Ishikawa (cell line): Measurements from ENCODE around the gene PBX3.

Experiments
- CEBPB ChIP-seq: IDR thresholded peaks from 2 replicates; pipeline ENCODE4 v1.6.1; 2012
- CREB1 ChIP-seq: IDR thresholded peaks from 2 replicates; pipeline ENCODE4 v1.6.1; 2012; ENCODE audit warnings: low read depth
- EGR1 ChIP-seq: IDR thresholded peaks from 2 replicates; pipeline ENCODE4 v1.6.1; 2012
- EP300 ChIP-seq: IDR thresholded peaks from 2 replicates; pipeline ENCODE4 v1.6.1; 2012; ENCODE audit warnings: borderline replicate concordance
- FOXM1 ChIP-seq: IDR thresholded peaks from 2 replicates; pipeline ENCODE4 v1.6.1; 2012; ENCODE audit warnings: low read depth, borderline replicate concordance
- NFIC ChIP-seq: IDR thresholded peaks from 2 replicates; pipeline ENCODE4 v1.6.1; 2012
- RAD21 ChIP-seq: IDR thresholded peaks from 2 replicates; pipeline ENCODE4 v1.6.1; 2012; ENCODE audit warnings: low read depth
- TAF1 ChIP-seq: IDR thresholded peaks from 2 replicates; pipeline ENCODE4 v1.6.1; 2012; ENCODE audit warnings: low read depth, mild to moderate bottlenecking
- TCF12 ChIP-seq: IDR thresholded peaks from 2 replicates; pipeline ENCODE4 v1.6.1; 2012; ENCODE audit warnings: low read depth
- TEAD4 ChIP-seq: IDR thresholded peaks from 2 replicates; pipeline ENCODE4 v1.6.1; 2012
- YY1 ChIP-seq: IDR thresholded peaks from 2 replicates; pipeline ENCODE4 v1.6.1; 2012; ENCODE audit warnings: low read depth
- ZBTB7A ChIP-seq: IDR thresholded peaks from 2 replicates; pipeline ENCODE4 v1.6.1; 2012; ENCODE audit warnings: low read depth
- TF ChIP-seq, protein P1 (sequence below): IDR thresholded peaks from 2 replicates; pipeline ENCODE4 v1.6.1; 2012
- TF ChIP-seq, protein P2 (sequence below): IDR thresholded peaks from 2 replicates; pipeline ENCODE4 v1.6.1; 2012
- TF ChIP-seq, protein P3 (sequence below): IDR thresholded peaks from 2 replicates; pipeline ENCODE4 v1.6.1; 2012; ENCODE audit warnings: low read depth, mild to moderate bottlenecking

The PBX3 gene

DNA sequence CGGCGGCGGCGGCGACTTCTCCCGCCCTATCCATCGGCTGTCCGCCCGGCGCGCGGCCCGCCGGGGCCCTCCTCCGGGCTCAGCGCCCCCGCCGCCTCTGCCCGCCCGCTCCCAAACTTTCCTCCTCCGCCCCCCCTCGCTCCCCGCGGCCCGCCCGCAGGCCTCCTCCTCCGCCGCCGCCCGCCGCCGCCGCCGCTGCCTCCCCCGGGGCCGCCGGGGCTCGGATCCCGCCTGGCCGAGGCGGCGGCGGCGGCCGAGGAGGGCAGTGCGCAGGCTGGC, 460 bp upstream of the PBX3 start:
- TF ChIP-seq CEBPB (no peak), EGR1 (peak; percentile 76), TCF12 (no peak), FOXM1 (no peak), TAF1 (no peak), EP300 (no peak)
- TF ChIP-seq, protein P1, sequence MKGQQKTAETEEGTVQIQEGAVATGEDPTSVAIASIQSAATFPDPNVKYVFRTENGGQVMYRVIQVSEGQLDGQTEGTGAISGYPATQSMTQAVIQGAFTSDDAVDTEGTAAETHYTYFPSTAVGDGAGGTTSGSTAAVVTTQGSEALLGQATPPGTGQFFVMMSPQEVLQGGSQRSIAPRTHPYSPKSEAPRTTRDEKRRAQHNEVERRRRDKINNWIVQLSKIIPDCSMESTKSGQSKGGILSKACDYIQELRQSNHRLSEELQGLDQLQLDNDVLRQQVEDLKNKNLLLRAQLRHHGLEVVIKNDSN: no peak

DNA sequence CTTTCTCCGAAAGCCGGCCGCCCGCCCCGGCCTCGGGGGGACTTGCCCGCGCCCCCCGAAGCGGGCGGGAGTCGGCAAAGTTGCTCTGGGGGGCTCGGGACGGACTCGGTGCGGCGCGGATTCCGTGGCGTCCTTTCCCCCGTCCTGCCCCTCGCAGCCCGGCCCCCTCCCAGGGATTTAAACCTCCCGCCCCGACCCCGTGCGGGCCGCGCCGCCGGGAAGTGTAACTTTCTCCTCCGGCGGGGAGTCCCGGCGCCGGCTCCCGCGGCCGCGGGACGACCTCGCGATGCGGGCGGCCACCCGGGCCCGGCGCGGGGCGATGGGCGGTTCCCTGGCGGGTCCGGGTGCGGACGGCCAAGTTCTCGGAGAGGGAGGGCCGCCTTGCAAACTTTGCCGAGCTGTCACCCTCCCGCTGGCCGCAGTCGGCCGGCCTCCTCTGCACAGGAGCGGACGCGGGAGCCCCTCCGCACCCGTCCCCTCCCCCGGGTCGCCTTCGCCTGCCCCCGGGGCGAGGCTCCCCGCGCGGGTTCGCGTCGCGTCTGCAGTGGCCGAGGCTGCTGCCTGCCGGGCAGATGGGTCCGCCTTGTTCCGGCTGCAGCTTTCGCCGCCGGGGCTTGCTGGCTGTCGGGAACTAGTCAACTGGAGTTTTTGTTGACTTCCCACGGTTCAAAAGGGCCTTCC, 732 bp downstream of the PBX3 start:
- no peak for TF ChIP-seq TAF1
- no peak for TF ChIP-seq FOXM1
- TF ChIP-seq ZBTB7A: peak; percentile 69
- TF ChIP-seq NFIC: no peak

DNA sequence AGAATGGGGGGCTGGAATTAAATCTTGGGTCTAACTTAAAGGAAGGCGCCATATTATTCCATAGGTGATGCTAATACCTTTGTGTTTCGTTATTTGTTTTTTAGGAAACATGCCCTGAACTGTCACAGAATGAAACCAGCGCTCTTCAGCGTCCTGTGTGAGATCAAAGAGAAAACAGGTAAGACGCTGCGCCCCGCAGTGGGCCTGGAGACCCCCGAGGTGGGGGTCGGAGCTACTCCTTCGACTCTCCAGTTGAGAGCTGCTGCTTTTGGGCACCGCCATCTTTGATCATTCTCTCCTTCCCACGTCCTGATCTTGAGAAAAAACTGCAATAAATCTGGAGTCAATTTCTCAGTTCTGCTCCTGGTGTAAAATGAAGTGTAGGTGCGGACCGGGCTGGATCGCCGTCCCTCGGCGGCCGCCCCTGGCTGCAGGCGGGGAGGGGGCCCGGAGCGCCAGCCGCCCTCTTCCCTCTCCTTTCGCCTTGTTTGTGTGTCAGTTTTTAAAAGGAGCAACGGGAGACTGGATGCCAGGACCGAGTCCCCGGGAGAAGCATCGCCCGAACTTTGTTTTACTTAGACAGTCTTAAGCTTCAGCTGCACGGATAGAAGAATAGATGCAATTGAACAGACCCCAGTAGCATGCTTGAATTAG, 1.4 kb downstream of the PBX3 start:
- TF ChIP-seq, protein P1: no peak
- TF ChIP-seq TEAD4 (no peak), TAF1 (no peak), EGR1 (no peak), NFIC (no peak), CEBPB (no peak), TCF12 (no peak), RAD21 (no peak), FOXM1 (no peak), EP300 (no peak), CREB1 (no peak), ZBTB7A (no peak), YY1 (no peak)
- TF ChIP-seq, protein P2, sequence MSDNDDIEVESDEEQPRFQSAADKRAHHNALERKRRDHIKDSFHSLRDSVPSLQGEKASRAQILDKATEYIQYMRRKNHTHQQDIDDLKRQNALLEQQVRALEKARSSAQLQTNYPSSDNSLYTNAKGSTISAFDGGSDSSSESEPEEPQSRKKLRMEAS: no peak
- TF ChIP-seq, protein P3, sequence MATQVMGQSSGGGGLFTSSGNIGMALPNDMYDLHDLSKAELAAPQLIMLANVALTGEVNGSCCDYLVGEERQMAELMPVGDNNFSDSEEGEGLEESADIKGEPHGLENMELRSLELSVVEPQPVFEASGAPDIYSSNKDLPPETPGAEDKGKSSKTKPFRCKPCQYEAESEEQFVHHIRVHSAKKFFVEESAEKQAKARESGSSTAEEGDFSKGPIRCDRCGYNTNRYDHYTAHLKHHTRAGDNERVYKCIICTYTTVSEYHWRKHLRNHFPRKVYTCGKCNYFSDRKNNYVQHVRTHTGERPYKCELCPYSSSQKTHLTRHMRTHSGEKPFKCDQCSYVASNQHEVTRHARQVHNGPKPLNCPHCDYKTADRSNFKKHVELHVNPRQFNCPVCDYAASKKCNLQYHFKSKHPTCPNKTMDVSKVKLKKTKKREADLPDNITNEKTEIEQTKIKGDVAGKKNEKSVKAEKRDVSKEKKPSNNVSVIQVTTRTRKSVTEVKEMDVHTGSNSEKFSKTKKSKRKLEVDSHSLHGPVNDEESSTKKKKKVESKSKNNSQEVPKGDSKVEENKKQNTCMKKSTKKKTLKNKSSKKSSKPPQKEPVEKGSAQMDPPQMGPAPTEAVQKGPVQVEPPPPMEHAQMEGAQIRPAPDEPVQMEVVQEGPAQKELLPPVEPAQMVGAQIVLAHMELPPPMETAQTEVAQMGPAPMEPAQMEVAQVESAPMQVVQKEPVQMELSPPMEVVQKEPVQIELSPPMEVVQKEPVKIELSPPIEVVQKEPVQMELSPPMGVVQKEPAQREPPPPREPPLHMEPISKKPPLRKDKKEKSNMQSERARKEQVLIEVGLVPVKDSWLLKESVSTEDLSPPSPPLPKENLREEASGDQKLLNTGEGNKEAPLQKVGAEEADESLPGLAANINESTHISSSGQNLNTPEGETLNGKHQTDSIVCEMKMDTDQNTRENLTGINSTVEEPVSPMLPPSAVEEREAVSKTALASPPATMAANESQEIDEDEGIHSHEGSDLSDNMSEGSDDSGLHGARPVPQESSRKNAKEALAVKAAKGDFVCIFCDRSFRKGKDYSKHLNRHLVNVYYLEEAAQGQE: no peak

DNA sequence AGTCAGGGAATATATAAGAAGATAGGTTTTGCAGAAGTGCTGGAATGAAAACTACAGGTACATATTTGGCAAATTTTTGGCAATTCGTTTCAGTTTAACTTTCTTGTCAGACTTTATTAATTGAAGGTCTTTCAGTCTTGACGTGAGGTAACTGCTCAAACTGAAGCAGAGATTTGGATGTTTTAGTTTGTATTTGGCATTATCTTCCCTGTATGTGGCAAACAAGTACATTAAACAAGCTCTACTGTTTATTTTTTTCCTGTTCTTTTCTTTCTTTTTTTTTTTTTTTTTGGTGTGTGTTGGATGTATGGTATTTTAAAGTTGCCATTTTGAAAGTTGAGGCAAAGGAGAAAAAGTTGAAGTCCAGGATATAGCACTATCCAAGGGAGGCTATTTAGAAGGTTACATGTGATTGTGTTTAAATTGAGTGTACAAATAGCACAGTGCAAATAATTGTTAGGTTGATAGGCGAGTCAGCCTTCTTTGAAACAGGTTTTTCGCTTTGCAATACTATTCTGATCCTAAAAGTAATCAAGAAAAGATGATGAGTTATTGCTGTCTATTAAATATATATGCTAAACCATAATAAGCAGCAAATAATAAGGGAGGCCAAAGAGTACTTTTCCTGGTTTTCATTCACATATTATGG, 2.2 kb downstream of the PBX3 start:
- TF ChIP-seq EGR1 (no peak), EP300 (no peak), TAF1 (no peak), TEAD4 (no peak), ZBTB7A (no peak), CREB1 (no peak), TCF12 (no peak), RAD21 (no peak), FOXM1 (no peak), YY1 (no peak), NFIC (no peak), CEBPB (no peak)
- TF ChIP-seq, protein P1: no peak
- TF ChIP-seq, protein P3: no peak
- TF ChIP-seq, protein P2: no peak

DNA sequence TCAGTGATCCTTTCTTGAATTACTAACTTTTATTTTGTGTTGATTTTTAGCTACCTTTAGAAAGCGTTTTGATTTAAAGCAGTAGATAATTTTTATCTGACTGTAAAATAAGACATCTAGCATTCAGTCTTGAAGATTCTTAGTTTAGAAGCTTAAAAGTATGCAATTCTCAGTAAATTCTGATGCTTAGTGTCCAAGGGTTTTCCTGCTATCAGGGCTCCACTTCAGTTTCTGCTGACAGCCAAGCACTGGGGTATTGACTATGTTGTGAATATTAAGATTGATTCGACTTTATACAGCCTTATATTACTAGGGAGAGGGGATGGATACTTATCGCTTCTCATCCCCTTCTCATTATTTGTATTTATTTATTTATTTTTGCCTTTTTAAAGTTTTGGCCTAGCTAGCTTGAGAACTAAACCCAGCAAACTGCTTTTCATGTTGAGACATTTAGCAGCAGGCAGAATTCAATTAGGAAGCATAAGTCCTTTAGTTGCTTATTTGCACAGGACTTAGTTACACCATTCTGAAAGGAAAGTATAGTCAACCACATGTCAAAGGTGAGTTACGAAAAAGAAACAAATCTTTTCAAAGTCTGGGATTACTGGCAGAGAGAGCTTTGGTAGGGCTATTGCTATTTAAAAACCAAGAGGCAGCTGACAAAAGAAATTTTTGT, 2.9 kb downstream of the PBX3 start:
- no peak for TF ChIP-seq RAD21
- TF ChIP-seq ZBTB7A: no peak
- no peak for TF ChIP-seq CEBPB
- TF ChIP-seq EGR1: no peak
- no peak for TF ChIP-seq YY1
- TF ChIP-seq TCF12: no peak
- no peak for TF ChIP-seq TEAD4
- TF ChIP-seq, protein P1: no peak
- TF ChIP-seq, protein P2: no peak
- TF ChIP-seq EP300: no peak
- no peak for TF ChIP-seq FOXM1
- TF ChIP-seq TAF1: no peak
- TF ChIP-seq NFIC: no peak
- TF ChIP-seq, protein P3: no peak
- no peak for TF ChIP-seq CREB1
